IPS DF 4.7 (cell line): ENCODE results near the gene FAM200B.
A peak's percentile ranks its signal among the peaks of the same experiment; 100 is the strongest.

ENCODE experiments used
- DNase-seq: peaks from one replicate; pipeline ENCODE4 v3.0.0-alpha.2; 2013; ENCODE audit warnings: low spot score; ENCODE audit errors: extremely low read depth

The FAM200B gene

DNA sequence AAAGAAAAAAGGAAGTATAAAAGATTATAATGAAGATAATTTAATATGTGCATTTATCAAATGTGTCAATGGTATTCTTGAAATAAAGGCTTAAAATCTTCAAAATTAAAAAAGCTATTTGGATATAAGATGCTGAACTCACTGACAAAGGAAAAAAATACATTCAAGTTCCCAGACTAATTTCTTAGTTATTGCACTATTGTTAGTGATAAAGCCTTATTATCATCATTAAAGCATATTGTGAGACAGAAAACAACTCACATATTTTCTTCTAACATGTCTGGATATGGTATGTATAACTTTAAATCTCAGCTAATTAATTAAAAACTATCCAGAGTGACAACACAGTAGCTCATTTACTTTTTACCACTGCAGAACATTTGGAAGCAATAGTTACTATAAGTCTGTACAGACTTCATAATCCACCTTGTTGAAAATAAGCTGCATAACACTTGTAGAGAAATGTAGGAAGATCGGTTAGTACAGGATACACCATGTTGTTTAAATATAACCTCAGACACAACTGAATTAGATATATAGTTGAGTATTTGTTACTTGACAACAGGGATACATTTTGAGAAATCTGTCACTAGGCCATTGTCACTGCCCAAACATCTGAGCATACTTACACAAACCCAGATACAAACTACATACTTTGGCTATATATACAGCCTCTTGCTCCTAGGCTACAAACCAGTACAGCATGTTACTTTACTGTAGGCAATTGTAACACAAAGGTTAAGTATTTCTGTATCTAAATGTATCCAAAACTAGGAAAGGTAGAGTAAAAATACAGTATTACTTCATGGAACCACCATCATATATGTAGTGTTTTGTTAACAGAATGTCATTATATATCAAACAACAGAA is 12.8 kb upstream of the FAM200B start:
- DNase-seq: no peak

DNA sequence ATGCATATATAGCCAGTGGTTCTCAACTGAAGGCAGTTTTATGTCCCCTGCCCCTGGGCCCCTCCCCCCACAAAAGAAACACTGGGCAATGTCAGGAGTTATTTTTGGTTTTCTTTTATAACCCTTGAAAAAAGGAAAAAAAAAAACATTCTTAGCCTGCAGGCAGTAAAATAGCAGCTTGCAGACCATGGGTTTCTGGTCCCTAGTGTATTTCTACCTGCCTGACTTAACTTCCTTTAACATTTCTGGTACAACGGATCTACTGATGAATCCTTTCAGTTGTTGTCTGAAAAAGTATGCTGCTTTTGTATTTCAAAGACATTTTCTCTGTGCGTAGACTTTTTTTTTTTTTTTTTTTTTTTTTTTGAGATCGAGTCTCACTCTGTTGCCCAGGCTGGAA is 11.1 kb upstream of the FAM200B start:
- no peak for DNase-seq

DNA sequence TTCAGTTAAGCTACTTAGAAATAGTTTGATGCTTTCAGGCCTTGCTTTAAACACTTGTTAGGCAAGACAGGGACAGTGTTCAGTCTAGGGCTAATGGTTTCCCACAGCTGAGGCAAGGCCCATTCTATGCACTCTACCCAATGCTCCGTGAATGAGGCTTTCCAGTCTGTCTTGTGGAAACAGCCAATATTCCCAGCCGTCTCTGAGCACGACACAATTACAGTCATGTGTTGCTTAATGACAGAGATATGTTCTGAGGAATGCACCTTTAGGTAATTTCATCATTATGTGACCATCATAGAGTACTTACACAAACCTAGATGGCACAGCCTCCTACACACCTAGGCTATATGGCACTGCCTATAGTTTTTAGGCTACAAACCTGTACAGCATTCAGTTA is 9.5 kb upstream of the FAM200B start:
- DNase-seq: no peak

DNA sequence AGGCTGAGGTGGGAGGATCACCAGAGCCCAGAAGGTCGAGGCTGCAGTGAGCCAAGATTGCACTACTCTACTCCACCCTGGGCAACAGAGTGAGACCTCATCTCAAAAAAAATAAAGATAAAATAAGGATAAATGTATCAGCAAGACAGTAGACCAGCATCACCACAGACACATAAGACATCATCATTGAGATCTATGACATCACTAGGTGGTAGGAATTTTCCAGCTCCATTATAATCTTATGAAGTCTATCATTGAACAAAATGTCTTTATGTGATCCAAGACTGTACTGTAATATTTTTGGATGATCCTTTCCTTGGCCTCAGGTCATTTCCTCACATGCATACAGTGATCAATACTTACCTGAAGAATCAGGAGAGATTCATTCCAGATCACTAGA is 8.3 kb upstream of the FAM200B start:
- DNase-seq: no peak

DNA sequence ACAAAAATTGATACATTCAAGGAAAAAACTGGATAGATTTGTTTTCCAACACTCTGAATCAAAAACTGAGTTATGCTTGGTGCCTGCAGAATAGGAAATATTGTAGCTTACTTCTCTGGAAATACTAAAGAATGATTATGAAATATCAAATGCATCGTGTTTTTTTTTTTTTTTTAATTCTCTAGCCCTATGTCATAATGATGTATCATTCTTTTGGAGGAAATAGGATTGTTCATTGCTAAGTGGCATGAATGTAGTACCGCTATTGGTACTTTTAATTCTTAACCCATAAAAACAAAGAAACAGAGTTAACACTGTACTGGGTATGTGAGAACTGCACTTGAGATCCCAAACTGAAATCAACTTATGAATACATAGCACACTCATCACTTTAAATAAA is 7.6 kb upstream of the FAM200B start:
- DNase-seq: no peak

DNA sequence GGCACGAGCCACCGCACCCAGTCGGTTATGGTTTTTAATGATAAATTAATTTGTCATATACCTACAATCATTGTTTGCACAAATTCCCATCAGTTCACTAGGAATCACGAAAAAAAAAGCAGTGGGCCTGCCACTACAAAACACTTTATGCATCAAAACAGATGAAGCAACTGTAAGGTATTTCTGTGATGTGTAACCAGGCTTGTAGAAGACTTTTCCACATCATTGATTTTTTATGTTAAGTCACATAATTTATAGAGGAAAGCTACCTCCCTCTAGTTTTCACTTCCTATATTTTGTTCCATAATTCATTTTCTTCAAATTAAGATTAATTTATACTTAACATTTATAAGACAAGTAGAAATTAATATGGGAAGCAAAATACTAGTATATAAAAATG is 6.7 kb upstream of the FAM200B start:
- DNase-seq: no peak

DNA sequence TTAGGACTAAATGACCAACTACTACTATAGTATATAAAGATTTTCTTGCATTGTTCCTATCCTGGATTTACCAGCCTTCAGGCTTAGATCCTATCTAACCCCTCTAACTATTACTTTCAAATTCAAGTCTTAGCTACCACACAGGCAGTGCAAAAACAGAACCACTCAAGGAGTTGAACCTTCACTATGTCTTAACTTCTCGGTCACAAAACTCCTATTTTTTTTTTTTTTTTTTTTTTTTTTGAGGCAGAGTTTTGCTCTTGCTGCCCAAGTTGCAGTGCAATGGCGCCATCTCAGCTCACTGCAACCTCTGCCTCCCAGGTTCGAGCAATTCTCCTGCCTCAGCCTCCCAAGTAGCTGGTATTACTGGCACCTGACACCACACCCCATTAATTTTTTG is 6.3 kb upstream of the FAM200B start:
- no peak for DNase-seq

DNA sequence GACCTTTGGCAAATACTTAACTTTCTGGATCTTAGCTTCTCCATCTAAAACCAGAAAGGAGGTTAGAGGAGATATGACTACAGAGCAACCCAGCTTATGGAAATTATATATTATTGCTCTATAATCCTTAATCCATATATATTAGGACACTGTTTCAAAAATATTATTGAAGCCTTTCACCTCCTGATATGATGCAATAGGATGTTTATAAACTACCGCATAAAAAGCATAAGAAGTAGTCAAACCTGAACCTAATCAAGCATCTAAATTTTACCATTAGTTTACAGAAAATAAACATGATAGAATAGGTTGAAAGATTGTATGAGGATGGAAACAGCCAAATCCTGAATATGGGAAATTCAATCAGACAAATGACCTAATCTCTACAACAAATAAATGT is 5.6 kb upstream of the FAM200B start:
- no peak for DNase-seq

DNA sequence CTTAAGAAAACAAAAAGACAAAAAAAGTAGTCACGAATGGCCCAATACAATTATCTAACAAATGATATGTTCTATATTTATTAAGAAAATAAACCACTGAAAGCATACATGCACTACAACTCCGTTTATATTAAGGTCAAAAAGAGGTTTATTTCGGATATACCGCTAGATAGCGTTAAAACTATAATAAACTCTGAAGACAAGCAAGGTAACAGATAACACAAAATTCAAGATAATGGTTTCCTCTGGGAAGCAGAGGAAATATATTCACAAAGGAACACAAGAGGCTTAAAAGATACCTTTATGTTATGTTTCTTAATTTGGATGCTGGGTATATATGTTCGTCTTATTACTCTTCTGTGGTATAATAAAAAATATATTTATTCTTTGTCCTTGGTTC is 4.7 kb upstream of the FAM200B start:
- DNase-seq: no peak

DNA sequence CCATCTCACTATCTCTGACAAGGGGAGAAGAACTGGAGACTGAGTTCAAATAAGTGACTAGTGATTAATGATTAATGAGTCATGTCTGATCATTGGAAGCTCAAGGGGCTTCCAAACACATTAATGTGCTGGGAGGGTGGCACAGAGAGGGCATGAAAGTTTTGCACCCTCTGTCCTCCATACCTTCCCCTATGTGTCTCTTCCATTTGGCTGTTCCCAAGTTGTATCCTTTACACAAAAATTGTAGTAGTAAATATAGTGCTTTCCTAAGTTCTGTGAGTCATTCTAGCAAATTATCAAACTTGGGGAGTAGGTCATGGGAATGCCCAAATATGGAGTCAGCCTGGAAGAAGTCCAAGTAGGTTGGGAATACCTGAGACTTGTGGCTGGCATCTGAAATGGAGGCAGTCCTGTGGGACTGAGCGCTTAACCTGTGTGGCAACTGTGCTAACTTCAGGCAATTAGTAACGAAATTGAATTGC is 4.1 kb upstream of the FAM200B start:
- DNase-seq: no peak

DNA sequence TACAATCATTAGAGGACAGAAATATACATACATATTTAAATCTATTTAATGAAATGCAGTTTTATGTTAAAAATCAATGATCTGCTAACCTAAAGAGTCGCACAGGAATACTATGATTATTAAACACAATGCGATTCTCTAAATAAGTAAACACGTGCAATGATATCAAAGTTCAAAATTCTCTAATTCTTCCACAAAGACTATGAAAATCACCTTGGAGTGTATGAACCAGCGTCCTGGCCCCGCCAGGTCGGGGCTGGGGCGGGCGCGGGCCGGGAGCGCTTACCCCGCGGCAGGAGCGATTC is 608 bp upstream of the FAM200B start:
- DNase-seq: no peak

DNA sequence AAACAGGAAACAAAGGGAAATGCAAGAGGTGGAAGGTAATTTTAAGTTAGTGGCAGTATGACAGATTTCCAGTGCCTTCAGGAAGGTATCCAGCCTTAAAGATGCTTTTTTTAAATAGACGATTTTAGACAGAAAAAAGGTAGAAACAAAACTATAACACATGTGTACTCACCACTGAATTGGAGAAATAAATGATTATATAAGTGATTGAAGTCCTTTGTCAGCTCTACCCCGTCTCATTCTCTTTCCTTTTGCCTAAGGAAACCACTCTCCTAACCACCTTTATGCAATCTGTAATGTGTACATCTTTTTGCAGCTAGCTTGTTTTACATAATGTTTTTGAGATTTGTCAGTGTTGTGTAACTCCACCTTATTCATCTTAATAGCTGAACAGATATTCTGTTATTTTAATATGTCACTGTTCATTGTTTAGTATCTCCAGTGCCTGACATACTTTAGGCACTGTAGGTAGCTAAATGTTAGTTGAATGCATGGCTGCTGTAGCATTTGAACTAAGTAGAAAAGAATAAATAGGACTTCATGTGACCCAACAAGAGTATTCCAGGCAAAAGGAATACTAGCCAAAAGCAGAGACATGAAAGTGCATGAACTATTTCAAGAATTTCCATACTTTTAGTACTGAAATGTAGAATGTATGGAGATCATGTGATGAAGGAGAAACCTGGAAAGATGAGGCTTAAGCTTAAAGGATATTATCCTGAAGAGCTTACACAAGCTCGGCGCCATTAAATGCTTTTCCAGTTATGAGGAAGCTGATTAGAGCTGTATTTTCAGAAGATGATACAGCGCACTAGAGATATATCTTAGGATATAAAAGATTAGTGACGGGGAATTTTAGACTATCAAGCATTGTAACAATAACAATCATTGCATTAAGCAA is 865 bp downstream of the FAM200B start:
- DNase-seq: no peak

DNA sequence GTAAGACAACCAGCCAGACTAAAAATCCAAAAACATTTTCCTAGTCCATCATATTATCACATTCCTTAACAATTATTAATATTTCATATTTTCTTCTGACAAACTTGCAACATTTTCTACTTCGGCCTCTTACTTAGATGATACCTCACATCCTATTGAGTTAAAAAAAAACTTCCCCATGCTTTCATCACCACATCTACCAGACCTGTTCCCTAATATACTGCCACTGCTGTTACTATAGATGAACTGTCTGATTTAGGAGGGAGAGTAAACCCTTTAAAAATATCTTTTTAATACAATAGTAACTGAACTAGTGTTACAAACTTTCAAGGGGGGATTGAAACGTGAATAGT is 1.5 kb downstream of the FAM200B start:
- DNase-seq: no peak

DNA sequence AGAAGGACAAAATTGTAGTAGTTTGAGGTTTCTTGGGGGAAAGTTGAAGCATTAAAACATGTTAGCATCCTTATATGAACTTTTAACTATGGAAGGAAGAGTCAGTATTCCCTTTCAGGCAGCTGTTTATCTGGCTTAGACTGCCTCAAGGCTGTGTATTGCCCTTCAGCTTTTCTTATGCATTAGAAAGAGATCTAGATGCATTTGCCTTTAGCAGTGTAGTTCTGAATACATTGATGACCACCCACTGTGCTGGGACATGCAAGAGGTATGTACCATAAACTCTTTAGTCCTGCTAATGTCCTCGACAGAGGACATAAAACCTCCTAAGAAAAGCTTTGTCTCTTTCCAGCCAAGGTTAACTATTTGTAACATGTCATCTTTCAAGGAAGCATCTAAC is 2.9 kb downstream of the FAM200B start:
- DNase-seq: no peak

DNA sequence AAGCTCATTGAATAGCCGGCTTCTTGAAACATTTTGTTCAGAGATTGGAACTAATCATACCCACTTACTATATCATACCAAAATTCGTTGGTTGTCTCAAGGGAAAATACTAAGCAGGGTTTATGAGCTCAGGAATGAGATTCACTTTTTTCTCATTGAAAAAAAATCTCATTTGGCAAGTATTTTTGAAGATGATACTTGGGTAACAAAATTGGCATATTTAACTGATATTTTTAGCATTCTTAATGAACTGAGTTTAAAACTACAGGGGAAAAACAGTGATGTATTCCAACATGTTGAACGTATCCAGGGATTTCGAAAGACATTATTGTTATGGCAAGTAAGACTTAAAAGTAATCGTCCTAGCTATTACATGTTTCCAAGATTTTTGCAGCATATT is 6.4 kb downstream of the FAM200B start:
- DNase-seq: no peak

DNA sequence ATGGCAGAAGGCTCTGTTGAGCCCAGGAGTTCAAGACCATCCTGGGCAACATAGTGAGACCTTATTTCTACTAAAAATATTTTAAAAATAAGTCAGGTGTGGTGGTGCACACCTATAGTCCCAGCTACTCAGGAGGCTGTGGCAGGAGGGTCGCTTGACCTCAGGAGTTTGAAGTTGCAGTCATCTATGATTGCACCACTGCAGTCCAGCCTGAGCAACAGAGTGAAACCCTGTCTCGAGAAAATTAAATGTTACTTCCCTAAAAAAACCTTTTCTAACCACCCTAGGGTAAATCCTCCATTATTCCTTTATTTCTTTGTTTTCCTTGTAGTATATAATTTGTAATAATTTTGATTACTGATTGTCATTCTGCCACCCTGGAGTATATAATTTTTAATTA is 7.9 kb downstream of the FAM200B start:
- DNase-seq: no peak

DNA sequence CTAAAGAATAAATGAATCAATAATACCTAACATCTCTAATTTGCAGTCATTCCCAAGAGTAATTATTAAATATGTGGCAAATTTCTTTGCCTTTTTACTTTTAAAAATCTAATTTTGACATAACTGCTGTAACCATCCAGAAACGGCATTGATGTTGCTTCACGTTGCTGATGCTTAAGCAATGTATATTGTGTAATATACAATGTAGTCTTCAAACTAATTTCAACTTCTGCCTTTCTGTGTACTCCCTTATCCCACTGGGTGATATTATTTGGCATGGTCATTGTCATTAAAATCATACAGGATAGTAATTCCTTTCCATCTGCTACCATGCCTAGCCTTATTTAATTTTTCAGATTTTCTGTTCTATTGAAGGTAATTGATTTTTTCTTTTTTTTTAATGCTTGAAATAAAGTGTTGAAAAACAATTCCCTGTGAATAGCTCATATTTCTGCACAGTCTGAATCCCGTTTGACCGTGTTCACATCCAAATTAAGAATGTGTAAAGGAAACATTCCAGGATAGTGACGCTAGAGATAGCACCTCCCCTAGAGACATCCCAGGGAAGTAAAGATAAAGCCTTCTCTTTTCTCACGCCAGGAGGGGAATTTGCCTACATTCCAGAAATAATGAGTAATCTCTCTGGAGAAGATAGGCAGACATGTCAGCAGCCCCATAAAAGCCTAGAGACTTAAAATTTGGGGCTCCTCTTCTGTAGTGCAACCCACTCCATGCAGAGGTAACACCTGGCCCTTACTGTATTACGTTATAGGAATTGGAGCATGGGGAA is 8.6 kb downstream of the FAM200B start:
- DNase-seq: peak; percentile 56

DNA sequence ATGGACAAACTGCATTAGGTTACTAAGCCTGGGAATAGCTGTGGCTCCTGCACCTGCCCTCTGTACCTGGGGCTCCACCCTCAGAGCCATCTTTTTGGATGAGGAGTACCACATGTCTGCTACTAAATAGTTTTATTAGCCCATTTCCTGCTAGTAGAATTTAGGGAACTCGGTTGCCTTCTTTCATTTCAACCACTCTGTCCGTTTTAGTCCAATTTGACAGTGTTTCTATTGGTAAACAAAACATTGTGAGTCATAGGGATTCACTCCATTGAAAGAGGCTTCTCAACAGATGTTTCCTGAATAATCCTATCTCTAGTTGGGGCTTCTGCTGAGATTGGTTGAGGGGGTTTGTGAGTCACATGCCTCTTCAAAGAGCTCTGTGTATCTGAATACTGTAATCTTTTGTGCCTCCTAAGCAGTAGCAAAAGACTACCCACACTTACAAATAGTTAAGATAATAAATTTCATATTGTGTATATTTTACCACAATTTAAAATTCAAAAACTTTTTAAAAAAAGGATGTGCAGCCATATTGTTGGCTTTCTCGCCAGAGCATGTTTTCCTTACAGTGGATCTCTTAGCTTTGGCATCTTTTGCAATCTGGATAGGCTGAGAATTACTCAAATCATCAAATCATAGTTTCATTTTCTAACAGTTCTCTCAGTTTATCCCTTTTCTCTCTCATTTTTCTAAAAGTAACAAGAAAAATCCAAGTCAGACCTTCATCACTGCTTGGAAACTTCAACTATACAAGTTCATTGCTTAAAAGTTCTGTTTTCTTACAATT is 9.9 kb downstream of the FAM200B start:
- no peak for DNase-seq

DNA sequence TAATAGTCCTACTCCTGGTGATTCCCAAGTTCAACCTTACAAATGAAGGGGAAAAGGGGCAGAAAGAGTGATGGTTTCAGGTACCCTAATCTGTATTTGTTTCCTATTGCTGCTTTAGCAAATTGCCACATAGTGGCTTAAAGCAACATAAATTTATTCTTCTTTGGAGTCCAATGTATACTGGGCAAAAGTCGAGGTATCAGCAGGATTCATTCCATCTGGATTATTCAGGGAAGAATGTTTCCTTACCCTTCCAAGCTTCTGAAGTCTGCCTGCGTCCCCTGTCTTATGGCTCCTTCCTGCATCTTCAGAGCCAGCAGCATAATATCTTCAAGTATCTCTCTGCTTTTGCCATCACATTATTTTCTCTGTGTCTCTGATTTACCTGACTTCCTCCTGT is 11.0 kb downstream of the FAM200B start:
- DNase-seq: no peak

DNA sequence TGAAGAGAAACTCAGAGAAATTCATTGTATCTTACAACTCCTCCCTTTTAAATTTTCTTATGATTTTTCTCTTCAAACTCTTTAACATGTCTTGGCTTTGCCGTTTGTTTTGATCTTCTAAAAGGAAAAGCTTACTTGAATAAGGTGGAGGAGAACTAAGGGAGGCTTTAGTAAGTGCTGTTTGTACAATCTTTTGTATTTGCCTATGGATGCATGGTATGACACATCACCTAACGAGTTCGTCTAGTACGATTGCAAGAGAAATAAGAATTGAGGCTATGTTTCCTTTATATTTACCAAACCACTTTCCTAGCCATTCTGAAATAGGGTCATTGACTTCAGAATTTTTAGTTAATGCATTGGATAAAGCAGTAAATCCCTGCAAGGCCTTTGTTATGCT is 12.8 kb downstream of the FAM200B start:
- no peak for DNase-seq

DNA sequence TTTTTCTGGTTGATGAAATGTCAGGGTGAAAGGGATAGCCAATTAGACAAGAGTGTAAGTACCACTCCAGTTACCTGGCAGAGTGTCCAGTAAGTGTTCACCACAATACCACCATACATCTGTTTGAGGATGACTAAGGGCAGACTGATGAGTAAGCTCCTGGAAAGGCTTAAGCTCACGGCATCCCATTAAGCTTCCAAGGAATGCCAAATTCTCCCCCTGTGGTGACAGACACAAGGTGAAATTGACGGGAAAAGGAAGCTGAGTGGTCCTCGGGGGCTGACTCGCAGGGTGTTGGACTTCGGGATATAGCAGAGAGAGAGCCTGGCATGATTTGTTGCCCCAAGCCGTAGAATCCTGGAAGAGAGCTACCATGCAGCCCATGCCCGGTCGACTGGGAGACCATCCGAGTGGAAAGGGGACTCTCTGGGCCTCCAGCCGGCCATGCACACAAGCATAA is 13.6 kb downstream of the FAM200B start:
- DNase-seq: no peak
